ENCODE measurements around the gene BCL2L1. TPM values are rescaled to one million over a fixed set of nuclear protein-coding genes. Genes with fewer than 3 reads are reported as not detected.

Gene BCL2L1
- total and polyA plus RNA-seq, 2 donors (not counting 3 experiments of a cell fraction or from before 2014, with no cell fraction given), result 78.0 to 101 TPM

DNA sequence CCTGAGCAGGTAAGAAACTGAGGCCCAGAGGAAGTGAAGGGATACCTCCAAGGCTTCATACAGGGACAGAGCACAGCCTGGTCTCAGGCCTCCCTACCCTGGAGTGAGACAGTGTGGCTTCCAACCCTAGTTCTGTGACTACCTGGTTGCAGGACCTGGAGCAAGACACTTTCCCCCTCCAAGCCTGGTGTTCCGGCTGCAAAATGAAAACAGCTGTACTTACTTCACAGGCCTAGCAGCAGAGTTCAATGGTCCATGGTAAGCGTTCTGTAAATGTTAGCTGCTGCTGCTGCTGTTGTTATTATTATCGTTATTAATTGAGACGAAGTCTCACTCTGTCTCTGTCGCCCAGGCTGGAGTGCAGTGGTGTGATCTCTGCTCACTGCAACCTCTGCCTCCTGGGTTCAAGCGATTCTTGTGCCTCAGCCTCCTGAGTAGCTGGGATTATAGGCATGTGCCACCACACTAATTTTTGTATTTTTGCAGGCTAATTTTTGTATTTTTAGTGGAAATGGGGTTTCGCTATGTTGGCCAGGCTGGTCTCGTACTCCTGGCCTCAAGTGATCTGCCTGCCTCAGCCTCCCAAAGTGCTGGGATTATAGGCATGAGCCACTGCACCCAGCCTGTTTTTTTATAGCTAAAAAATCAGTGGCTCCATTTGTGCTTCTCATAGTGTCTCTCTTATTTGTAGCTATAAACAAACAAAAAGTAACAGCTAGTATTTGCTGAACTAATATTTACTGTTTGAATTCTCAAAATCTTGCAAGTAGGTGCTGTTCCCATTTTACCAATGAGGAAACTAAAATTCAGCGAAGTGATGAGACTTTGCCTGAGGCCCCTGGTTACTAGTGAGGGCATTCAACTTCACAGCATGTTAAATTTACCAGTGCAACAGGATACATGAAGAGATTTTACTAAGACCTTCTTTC is 43.0 kb downstream of the BCL2L1 start:
- CTCF ChIA-PET, result interaction anchor here (1.0 to 1.6 kb wide), 4 partner anchors 14 to 44 kb away, joined by 3 to 10 read pairs (median 4); no protein-coding TSS in a partner anchor
- dilution Hi-C loops (cut with MboI; ENCODE audit: extremely low pct_ligation_motif_present, low sequenced_read_pairs), result no loop called here
- BruUV-seq (replicated peaks), result no TSS peak

More for the DNA sequence above, 43.0 kb downstream of the BCL2L1 start:
- FAIRE-seq, result no peak
- Histone ChIP-seq H4K20me1 (replicated peaks; ENCODE audit: control insufficient read depth, extremely low read depth, insufficient read depth, low read length) (no peaks in the 10 kb centered on the region), H3K9ac (replicated peaks; ENCODE audit: extremely low read depth, insufficient read depth, low read length) (no peak overlapping the region), H3K9me3 (replicated peaks; ENCODE audit: control insufficient read depth, insufficient read depth, low read length) (no peaks in the 10 kb centered on the region), H3K9me1 (replicated peaks; ENCODE audit: control insufficient read depth, extremely low read depth, insufficient read depth, low read length) (no peaks in the 10 kb centered on the region), H2AFZ (ENCODE audit: low read depth, low read length) (no peak overlapping the region), H3K36me3 (ENCODE audit: control insufficient read depth in 2 of 2, extremely low read depth in 1 of 2, insufficient read depth in 2 of 2, low read length in 2 of 2) (peaks cover 2 to 14% of the 10 kb centered on the region in 2 experiments), H3K4me1 (ENCODE audit: control insufficient read depth, extremely low read depth, insufficient read depth, low read length) (peaks cover 59% of the 10 kb centered on the region), H3K4me3 (replicated peaks in 1 of 3; ENCODE audit: insufficient read depth in 1 of 3, low read depth in 1 of 3, low read length in 3 of 3) (no peak overlapping the region), H3K27me3 (ENCODE audit: control insufficient read depth in 2 of 2, insufficient read depth in 2 of 2, low read length in 2 of 2) (no peaks in the 10 kb centered on the region), H3K4me2 (ENCODE audit: insufficient read depth, low read length) (no peak overlapping the region), H3K79me2 (ENCODE audit: control insufficient read depth, insufficient read depth, low read length) (peaks cover 77% of the 10 kb centered on the region), H3K27ac (ENCODE audit: insufficient read depth, low read depth, low read length) (peak overlapping the region; percentile 32)
- TF ChIP-seq GATA2 (IDR thresholded peaks at IDR 0.05; ENCODE audit: insufficient read depth, insufficient read length, low read depth, low read length) (no peak), JUN (IDR thresholded peaks at IDR 0.05; ENCODE audit: borderline replicate concordance, insufficient read depth, insufficient read length, low read depth) (no peak), CTCF (IDR thresholded peaks at IDR 0.05; ENCODE audit: extremely low read depth in 1 of 2, insufficient read depth in 1 of 2, low read depth in 1 of 2, low read length in 2 of 2) (no peak), MYC (IDR thresholded peaks at IDR 0.05; ENCODE audit: low read depth, low read length) (no peak), POLR2A (IDR thresholded peaks at IDR 0.05; ENCODE audit: low read depth, low read length) (no peak), EZH2 (IDR thresholded peaks at IDR 0.05; ENCODE audit: borderline replicate concordance, low read depth, low read length, severe bottlenecking) (no peak), POLR2AphosphoS5 (IDR thresholded peaks at IDR 0.05; ENCODE audit: insufficient read depth, low read depth, low read length) (no peak), FOS (IDR thresholded peaks at IDR 0.05; ENCODE audit: borderline replicate concordance, insufficient read depth, low read length) (no peak), MAX (IDR thresholded peaks at IDR 0.05; ENCODE audit: insufficient read depth, insufficient read length) (no peak)
- POLR2A ChIA-PET, result no interaction called here
- intact Hi-C loops (cut with micrococcal nuclease), result no loop called here
- no peak for DNase-seq (ENCODE audit: low read depth, low spot score)

Data from endothelial cell of umbilical vein (primary cell).